A549 (cell line): ENCODE results near the gene HNRNPA3. TPM values are rescaled to one million over a fixed set of nuclear protein-coding genes. Genes with fewer than 3 reads are reported as not detected.
"Not testable (repeated sequence)": the region's sequence is repeated elsewhere in the genome, so short reads cannot be mapped to it uniquely, and the experiment has no call there.

Source experiments
- ATAC-seq, 2 experiments: fragments of 200-7000 bp in 1 of 2; fragments of >200 bp in 1 of 2; cut with Nextera tagmentation in 1 of 2; cut with Tn5 transposase in 1 of 2; 3 replicates each; pipeline versions ENCODE4 v1.8.0 to v1.9.1; 2018 to 2020; ENCODE audit warnings: mild to moderate bottlenecking in 1 of 2, moderate library complexity in 1 of 2
- CTCF ChIA-PET: fragments of 300-600 bp; sonication (Branson Sonifier 250); formaldehyde crosslinking; extraction: SDS; loops from one replicate; lab custom pipeline; 2021; ENCODE audit warnings: antibody characterized with exemption, inconsistent platforms; lab: Yijun Ruan, JAX
- POLR2A ChIA-PET: fragments of 350-600 bp; formaldehyde crosslinking; extraction: SDS; loops from one replicate; lab custom pipeline; 2021; ENCODE audit warnings: antibody characterized with exemption, inconsistent platforms; lab: Yijun Ruan, JAX
- DNase-seq, 2 experiments: peaks; one replicate each; pipeline versions ENCODE4 v3.0.0 to v3.0.0-alpha.2; 2011 to 2016; ENCODE audit warnings: low read depth in 1 of 2, low spot score in 1 of 2
- FAIRE-seq: peaks from 2 replicates; lab custom pipeline; 2011; peaks lifted over from hg19 to GRCh38; lab: Jason Lieb, UNC
- H3K27ac ChIP-seq, 2 experiments: fragments of >200 bp; sonication (Bioruptor Twin); formaldehyde crosslinking; 3 replicates each; pipeline ENCODE4 v1.5.1; 2016 to 2017
- H3K4me1 ChIP-seq: fragments of >200 bp; sonication (Bioruptor Twin); formaldehyde crosslinking; 3 replicates; pipeline ENCODE4 v1.6.1; 2016
- H3K4me2 ChIP-seq: fragments of >200 bp; sonication (Bioruptor Twin); formaldehyde crosslinking; 3 replicates; pipeline ENCODE4 v1.6.1; 2016
- H3K4me3 ChIP-seq: fragments of >200 bp; sonication (Bioruptor Twin); formaldehyde crosslinking; 3 replicates; pipeline ENCODE4 v1.5.1; 2016
- H3K9me3 ChIP-seq: fragments of >200 bp; sonication (Bioruptor Twin); formaldehyde crosslinking; 3 replicates; pipeline ENCODE4 v1.6.1; 2016
- CEBPB ChIP-seq, 2 experiments: fragments of >200 bp in 1 of 2; sonication (Bioruptor Twin) in 1 of 2; formaldehyde crosslinking in 1 of 2; IDR thresholded peaks; 2 replicates each; pipeline ENCODE4 v1.6.1; 2012 to 2016
- EP300 ChIP-seq, 2 experiments: fragments of >200 bp; sonication (Bioruptor Twin); formaldehyde crosslinking; IDR thresholded peaks; 2 replicates in 1 of 2; 3 replicates in 1 of 2; pipeline ENCODE4 v1.6.1; 2016 to 2017
- FOSL2 ChIP-seq, 2 experiments: fragments of 450-650 bp in 1 of 2; fragments of >200 bp in 1 of 2; sonication (Bioruptor Twin) in 1 of 2; formaldehyde crosslinking; IDR thresholded peaks; 2 replicates each; pipeline versions ENCODE4 v1.5.0 to v1.6.1; 2016 to 2020; ENCODE audit warnings: mild to moderate bottlenecking in 1 of 2, moderate library complexity in 1 of 2
- GATA3 ChIP-seq: IDR thresholded peaks from 2 replicates; pipeline ENCODE4 v1.6.1; 2012; ENCODE audit warnings: borderline replicate concordance
- JUN ChIP-seq, 2 experiments: fragments of >200 bp; sonication (Bioruptor Twin); formaldehyde crosslinking; IDR thresholded peaks; 2 replicates in 1 of 2; 3 replicates in 1 of 2; pipeline ENCODE4 v1.6.1; 2016 to 2017
- JUNB ChIP-seq: fragments of >200 bp; sonication (Bioruptor Twin); formaldehyde crosslinking; IDR thresholded peaks from 2 replicates; pipeline ENCODE4 v1.6.1; 2016
- MAFK ChIP-seq: fragments of 450-650 bp; IDR thresholded peaks from 2 replicates; pipeline ENCODE4 v1.6.1; 2014; ENCODE audit not compliant: partially characterized antibody
- POLR2AphosphoS2 ChIP-seq: conservative IDR thresholded peaks from 2 replicates; pipeline ENCODE4 v1.6.1; 2012; ENCODE audit warnings: low read length, improper control_type of control experiment, inconsistent platforms
- SMC3 ChIP-seq: fragments of >200 bp; sonication (Bioruptor Twin); formaldehyde crosslinking; IDR thresholded peaks from 3 replicates; pipeline ENCODE4 v1.6.1; 2018; ENCODE audit warnings: inconsistent platforms
- TP53 ChIP-seq: fragments of 250-450 bp; sonication (Bioruptor Pico); IDR thresholded peaks from 2 replicates; pipeline ENCODE4 v1.5.0; 2021; ENCODE audit warnings: mild to moderate bottlenecking, moderate library complexity
- WGBS: methylation state at CpG from one replicate; pipeline ENCODE4 v1.1.6; 2017; ENCODE audit errors: missing lambda C conversion rate; 5-methylcytosine and 5-hydroxymethylcytosine counted together
- polyA plus RNA-seq, 4 experiments: library from polyadenylated mRNA; depleted of rRNA in 3 of 4; stranded (reverse); fragments of >200 nt; fragmentation: RNase III in 1 of 4; extraction: RNeasy Plus Mini Kit Qiagen cat#74134 plus additional on column Dnase treatment in 1 of 4; gene quantifications; 2 replicates in 3 of 4; 3 replicates in 1 of 4; pipeline ENCODE4 v1.2.3, GENCODE V29; 2011 to 2017
- TF ChIP-seq, protein P1 (sequence below): fragments of 200-600 bp; sonication (generic); IDR thresholded peaks from 2 replicates; pipeline ENCODE4 v1.6.1; 2016; ENCODE audit warnings: antibody characterized with exemption, mild to moderate bottlenecking, moderate library complexity
- TF ChIP-seq, protein P2 (sequence below): fragments of >200 bp; sonication (Bioruptor Twin); formaldehyde crosslinking; IDR thresholded peaks from 3 replicates; pipeline ENCODE4 v1.6.1; 2016
- TF ChIP-seq, protein P3 (sequence below): IDR thresholded peaks from 2 replicates; pipeline ENCODE4 v1.6.1; 2012

The HNRNPA3 gene
- polyA plus RNA-seq, 2 of the 4 experiments (the other 2 are of a cell fraction) = 357 to 755 TPM

DNA sequence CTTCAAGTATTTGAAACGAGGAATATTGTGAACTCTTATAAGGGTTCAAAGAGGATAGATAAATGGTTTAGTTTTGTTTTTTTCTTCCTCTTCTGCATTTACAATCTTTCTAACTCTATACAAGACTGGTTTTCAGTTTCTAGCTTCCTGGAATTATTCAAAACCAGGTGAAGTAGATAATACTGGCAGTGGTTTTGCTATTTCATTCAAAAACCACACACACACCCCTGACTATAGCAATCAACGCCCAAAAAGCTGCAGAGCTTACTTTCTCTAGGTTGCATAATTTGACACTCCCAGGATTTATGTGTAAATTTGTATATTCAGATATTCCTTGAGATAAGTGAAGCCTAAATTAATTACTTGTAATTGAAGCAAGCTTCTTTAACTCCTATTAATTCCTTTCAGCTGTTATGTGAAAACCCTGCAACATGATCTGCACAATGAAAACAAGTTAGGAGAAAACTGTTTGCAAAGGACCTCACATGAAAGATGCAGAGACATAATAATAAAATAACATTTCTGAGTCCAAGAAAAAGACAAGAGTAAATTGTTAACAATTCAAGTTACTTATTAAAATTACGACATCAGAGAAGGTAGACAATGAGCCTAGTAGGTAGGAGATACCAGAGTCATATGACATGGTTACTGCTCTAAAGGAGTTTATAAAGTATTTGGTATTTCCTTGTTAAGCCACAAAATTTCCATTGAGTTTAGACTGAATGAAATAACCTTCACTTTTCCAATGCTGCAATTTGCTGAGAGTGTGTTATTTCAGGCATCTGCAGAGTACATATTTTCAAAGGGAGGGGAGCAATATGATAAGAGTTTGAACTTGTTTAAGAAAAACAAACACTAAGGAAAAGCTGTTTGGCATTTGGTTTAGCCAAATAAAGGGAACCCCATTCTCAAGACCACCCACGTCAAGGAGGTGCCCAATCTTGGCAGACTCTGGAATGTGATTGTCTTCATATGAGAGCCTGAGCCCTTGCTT lies 53.5 kb downstream of the HNRNPA3 start:
- CTCF ChIA-PET = interaction anchor here (0.6 to 12.5 kb wide), 12 partner anchors 8 to 490 kb away, joined by 3 to 123 read pairs (median 4); no protein-coding TSS in a partner anchor
- Histone ChIP-seq H3K27ac (peak overlapping the region; percentile 99 to 100), H3K4me3 (peak overlapping the region; percentile 92), H3K9me3 (no peaks in the 10 kb centered on the region), H3K4me2 (peak overlapping the region; percentile 84), H3K4me1 (peaks cover 51% of the 10 kb centered on the region)
- ATAC-seq (peak; percentile 1 to 5; a peak in 3 of 6 replicates), FAIRE-seq (no peak), DNase-seq (peak in 1 of 2 experiments; percentile 90)
- TF ChIP-seq JUNB = peak; percentile 48; the same call in 1 of the 2 replicates
- no peak for TF ChIP-seq FOSL2 (IDR thresholded peaks at IDR 0.05)
- TF ChIP-seq FOSL2 (CRISPR knock-in tag; IDR thresholded peaks at IDR 0.05) = peak; percentile 13; the same call in 1 of the 2 replicates
- TF ChIP-seq JUN (IDR thresholded peaks at IDR 0.05) = peak; percentile 83 to 90; a peak in 4 of 5 replicates
- no peak for TF ChIP-seq TP53 (CRISPR knock-in tag)
- TF ChIP-seq SMC3 = 0 out of 3 replicates have a peak, but pooled peaks have one; percentile 12
- peak; percentile 76 to 81; a peak in 3 of 4 replicates for TF ChIP-seq CEBPB (IDR thresholded peaks at IDR 0.05)
- TF ChIP-seq MAFK = peak; percentile 95
- TF ChIP-seq GATA3 = peak; percentile 93
- TF ChIP-seq, protein P1, sequence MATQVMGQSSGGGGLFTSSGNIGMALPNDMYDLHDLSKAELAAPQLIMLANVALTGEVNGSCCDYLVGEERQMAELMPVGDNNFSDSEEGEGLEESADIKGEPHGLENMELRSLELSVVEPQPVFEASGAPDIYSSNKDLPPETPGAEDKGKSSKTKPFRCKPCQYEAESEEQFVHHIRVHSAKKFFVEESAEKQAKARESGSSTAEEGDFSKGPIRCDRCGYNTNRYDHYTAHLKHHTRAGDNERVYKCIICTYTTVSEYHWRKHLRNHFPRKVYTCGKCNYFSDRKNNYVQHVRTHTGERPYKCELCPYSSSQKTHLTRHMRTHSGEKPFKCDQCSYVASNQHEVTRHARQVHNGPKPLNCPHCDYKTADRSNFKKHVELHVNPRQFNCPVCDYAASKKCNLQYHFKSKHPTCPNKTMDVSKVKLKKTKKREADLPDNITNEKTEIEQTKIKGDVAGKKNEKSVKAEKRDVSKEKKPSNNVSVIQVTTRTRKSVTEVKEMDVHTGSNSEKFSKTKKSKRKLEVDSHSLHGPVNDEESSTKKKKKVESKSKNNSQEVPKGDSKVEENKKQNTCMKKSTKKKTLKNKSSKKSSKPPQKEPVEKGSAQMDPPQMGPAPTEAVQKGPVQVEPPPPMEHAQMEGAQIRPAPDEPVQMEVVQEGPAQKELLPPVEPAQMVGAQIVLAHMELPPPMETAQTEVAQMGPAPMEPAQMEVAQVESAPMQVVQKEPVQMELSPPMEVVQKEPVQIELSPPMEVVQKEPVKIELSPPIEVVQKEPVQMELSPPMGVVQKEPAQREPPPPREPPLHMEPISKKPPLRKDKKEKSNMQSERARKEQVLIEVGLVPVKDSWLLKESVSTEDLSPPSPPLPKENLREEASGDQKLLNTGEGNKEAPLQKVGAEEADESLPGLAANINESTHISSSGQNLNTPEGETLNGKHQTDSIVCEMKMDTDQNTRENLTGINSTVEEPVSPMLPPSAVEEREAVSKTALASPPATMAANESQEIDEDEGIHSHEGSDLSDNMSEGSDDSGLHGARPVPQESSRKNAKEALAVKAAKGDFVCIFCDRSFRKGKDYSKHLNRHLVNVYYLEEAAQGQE = no peak
- TF ChIP-seq EP300 (IDR thresholded peaks at IDR 0.05) = peak; percentile 79 to 84; a peak in 4 of 5 replicates
- TF ChIP-seq, protein P2, sequence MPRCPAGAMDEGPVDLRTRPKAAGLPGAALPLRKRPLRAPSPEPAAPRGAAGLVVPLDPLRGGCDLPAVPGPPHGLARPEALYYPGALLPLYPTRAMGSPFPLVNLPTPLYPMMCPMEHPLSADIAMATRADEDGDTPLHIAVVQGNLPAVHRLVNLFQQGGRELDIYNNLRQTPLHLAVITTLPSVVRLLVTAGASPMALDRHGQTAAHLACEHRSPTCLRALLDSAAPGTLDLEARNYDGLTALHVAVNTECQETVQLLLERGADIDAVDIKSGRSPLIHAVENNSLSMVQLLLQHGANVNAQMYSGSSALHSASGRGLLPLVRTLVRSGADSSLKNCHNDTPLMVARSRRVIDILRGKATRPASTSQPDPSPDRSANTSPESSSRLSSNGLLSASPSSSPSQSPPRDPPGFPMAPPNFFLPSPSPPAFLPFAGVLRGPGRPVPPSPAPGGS = peak; percentile 81; the same call in 2 of the 3 replicates
- TF ChIP-seq, protein P3, sequence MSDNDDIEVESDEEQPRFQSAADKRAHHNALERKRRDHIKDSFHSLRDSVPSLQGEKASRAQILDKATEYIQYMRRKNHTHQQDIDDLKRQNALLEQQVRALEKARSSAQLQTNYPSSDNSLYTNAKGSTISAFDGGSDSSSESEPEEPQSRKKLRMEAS = peak; percentile 21; the same call in 1 of the 2 replicates
- no peak for TF ChIP-seq POLR2AphosphoS2
- POLR2A ChIA-PET = interaction anchor here (1.0 to 2.9 kb wide), 6 partner anchors 8 to 102 kb away, joined by 3 to 48 read pairs (median 12); partner anchors contain the start of gene HNRNPA3
- WGBS = under 1% methylated on average over 4 of the region's 4 CpGs

DNA sequence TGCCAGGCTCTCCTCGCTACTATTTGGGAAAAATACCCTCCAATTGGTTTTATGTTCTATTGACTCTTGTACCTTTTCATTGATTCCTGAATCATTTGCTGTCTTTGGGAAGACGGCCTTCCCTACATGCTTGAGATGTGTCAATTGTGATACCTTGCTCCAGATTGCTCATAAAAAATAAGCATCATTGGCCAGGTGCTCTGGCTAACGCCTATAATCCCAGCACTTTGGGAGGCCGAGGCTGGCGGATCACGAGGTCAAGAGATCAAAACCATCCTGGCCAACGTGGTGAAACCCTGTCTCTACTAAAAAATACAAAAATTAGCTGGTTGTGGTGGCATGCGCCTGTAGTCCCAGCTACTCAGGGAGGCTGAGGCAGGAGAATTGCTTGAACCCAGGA lies 54.4 kb downstream of the HNRNPA3 start:
- CTCF ChIA-PET = interaction anchor here (0.6 to 12.5 kb wide), 5 partner anchors 13 to 397 kb away, joined by 3 to 123 read pairs (median 7); no protein-coding TSS in a partner anchor
- ATAC-seq, H3K4me3 ChIP-seq, H3K9me3 ChIP-seq, FAIRE-seq, DNase-seq, POLR2A ChIA-PET: not testable (repeated sequence)
- H3K27ac ChIP-seq = peak overlapping the region; percentile 99 to 100
- H3K4me1 ChIP-seq = peaks cover 60% of the 10 kb centered on the region
- 81% methylated on average over 8 of the region's 8 CpGs for WGBS
- H3K4me2 ChIP-seq = peak overlapping the region; percentile 84
